ENCODE measurements around the gene ERCC6L2. TPM values are rescaled to one million over a fixed set of nuclear protein-coding genes. Genes with fewer than 3 reads are reported as not detected.

The ERCC6L2 gene
- total RNA-seq, 1 experiment from 2014 or later, result 43.0 TPM

DNA sequence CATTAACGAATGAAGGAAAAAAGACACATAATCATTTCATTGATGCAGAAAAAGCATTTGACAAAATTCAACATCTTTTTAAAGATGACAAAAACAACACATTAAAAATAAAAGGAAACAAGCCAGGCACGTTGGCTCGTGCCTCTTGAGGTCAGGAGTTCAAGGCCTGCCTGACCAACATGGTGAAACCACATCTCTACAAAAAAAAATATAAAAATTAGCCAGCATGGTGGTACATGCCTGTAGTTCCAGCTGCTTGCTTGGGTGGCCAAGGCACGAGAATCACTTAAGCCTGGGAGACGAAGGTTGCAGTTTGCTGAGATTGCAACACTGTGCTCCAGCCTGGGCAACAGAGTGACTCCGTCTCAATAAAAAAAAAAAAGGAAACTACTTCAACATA lies 77.0 kb downstream of the ERCC6L2 start:
- Mint-ChIP-seq H3K36me3 (peaks cover 72% of the 10 kb centered on the region), H3K9me3 (peaks cover 20% of the 10 kb centered on the region), H3K4me1 (no peaks in the 10 kb centered on the region), H3K27me3 (ENCODE audit: low read depth) (no peaks in the 10 kb centered on the region), H3K27ac (no peak overlapping the region), H3K4me3 (no peak overlapping the region)
- ATAC-seq (no peak), DNase-seq (ENCODE audit: low spot score) (no peak)
- CTCF ChIA-PET, result interaction anchor here (0.9 to 1.0 kb wide), 2 partner anchors 44 to 216 kb away, joined by 3 read pairs; no protein-coding TSS in a partner anchor
- POLR2A ChIA-PET, result no interaction called here
- TF ChIP-seq, protein P1, sequence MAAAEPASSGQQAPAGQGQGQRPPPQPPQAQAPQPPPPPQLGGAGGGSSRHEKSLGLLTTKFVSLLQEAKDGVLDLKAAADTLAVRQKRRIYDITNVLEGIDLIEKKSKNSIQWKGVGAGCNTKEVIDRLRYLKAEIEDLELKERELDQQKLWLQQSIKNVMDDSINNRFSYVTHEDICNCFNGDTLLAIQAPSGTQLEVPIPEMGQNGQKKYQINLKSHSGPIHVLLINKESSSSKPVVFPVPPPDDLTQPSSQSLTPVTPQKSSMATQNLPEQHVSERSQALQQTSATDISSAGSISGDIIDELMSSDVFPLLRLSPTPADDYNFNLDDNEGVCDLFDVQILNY (CRISPR knock-in tag; IDR thresholded peaks at IDR 0.05), result no peak
- TF ChIP-seq, protein P2, sequence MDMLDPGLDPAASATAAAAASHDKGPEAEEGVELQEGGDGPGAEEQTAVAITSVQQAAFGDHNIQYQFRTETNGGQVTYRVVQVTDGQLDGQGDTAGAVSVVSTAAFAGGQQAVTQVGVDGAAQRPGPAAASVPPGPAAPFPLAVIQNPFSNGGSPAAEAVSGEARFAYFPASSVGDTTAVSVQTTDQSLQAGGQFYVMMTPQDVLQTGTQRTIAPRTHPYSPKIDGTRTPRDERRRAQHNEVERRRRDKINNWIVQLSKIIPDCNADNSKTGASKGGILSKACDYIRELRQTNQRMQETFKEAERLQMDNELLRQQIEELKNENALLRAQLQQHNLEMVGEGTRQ (CRISPR knock-in tag; IDR thresholded peaks at IDR 0.05), result no peak
- TF ChIP-seq, protein P3, sequence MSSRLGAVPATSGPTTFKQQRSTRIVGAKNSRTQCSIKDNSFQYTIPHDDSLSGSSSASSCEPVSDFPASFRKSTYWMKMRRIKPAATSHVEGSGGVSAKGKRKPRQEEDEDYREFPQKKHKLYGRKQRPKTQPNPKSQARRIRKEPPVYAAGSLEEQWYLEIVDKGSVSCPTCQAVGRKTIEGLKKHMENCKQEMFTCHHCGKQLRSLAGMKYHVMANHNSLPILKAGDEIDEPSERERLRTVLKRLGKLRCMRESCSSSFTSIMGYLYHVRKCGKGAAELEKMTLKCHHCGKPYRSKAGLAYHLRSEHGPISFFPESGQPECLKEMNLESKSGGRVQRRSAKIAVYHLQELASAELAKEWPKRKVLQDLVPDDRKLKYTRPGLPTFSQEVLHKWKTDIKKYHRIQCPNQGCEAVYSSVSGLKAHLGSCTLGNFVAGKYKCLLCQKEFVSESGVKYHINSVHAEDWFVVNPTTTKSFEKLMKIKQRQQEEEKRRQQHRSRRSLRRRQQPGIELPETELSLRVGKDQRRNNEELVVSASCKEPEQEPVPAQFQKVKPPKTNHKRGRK (CRISPR knock-in tag; IDR thresholded peaks at IDR 0.05; ENCODE audit: borderline replicate concordance), result no peak
- TF ChIP-seq ZNF416 (CRISPR knock-in tag; IDR thresholded peaks at IDR 0.05), result no peak
- no peak for TF ChIP-seq OVOL2 (CRISPR knock-in tag; IDR thresholded peaks at IDR 0.05; ENCODE audit: borderline replicate concordance)
- no peak for TF ChIP-seq SMAD4 (CRISPR knock-in tag; IDR thresholded peaks at IDR 0.05)
- no peak for TF ChIP-seq SP1 (CRISPR knock-in tag; conservative IDR thresholded peaks at IDR 0.05)
- TF ChIP-seq ZNF219 (CRISPR knock-in tag; IDR thresholded peaks at IDR 0.05; ENCODE audit: borderline replicate concordance), result no peak
- TF ChIP-seq, protein P4, sequence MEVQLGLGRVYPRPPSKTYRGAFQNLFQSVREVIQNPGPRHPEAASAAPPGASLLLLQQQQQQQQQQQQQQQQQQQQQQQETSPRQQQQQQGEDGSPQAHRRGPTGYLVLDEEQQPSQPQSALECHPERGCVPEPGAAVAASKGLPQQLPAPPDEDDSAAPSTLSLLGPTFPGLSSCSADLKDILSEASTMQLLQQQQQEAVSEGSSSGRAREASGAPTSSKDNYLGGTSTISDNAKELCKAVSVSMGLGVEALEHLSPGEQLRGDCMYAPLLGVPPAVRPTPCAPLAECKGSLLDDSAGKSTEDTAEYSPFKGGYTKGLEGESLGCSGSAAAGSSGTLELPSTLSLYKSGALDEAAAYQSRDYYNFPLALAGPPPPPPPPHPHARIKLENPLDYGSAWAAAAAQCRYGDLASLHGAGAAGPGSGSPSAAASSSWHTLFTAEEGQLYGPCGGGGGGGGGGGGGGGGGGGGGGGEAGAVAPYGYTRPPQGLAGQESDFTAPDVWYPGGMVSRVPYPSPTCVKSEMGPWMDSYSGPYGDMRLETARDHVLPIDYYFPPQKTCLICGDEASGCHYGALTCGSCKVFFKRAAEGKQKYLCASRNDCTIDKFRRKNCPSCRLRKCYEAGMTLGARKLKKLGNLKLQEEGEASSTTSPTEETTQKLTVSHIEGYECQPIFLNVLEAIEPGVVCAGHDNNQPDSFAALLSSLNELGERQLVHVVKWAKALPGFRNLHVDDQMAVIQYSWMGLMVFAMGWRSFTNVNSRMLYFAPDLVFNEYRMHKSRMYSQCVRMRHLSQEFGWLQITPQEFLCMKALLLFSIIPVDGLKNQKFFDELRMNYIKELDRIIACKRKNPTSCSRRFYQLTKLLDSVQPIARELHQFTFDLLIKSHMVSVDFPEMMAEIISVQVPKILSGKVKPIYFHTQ (CRISPR knock-in tag; IDR thresholded peaks at IDR 0.05), result no peak
- TF ChIP-seq, protein P5, sequence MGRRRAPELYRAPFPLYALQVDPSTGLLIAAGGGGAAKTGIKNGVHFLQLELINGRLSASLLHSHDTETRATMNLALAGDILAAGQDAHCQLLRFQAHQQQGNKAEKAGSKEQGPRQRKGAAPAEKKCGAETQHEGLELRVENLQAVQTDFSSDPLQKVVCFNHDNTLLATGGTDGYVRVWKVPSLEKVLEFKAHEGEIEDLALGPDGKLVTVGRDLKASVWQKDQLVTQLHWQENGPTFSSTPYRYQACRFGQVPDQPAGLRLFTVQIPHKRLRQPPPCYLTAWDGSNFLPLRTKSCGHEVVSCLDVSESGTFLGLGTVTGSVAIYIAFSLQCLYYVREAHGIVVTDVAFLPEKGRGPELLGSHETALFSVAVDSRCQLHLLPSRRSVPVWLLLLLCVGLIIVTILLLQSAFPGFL (CRISPR knock-in tag; IDR thresholded peaks at IDR 0.05; ENCODE audit: borderline replicate concordance), result no peak
- no peak for TF ChIP-seq ZNF423 (CRISPR knock-in tag; IDR thresholded peaks at IDR 0.05)
- TF ChIP-seq GABPB1 (CRISPR knock-in tag; IDR thresholded peaks at IDR 0.05), result no peak
- TF ChIP-seq ZNF671 (CRISPR knock-in tag; IDR thresholded peaks at IDR 0.05), result no peak
- TF ChIP-seq, protein P6, sequence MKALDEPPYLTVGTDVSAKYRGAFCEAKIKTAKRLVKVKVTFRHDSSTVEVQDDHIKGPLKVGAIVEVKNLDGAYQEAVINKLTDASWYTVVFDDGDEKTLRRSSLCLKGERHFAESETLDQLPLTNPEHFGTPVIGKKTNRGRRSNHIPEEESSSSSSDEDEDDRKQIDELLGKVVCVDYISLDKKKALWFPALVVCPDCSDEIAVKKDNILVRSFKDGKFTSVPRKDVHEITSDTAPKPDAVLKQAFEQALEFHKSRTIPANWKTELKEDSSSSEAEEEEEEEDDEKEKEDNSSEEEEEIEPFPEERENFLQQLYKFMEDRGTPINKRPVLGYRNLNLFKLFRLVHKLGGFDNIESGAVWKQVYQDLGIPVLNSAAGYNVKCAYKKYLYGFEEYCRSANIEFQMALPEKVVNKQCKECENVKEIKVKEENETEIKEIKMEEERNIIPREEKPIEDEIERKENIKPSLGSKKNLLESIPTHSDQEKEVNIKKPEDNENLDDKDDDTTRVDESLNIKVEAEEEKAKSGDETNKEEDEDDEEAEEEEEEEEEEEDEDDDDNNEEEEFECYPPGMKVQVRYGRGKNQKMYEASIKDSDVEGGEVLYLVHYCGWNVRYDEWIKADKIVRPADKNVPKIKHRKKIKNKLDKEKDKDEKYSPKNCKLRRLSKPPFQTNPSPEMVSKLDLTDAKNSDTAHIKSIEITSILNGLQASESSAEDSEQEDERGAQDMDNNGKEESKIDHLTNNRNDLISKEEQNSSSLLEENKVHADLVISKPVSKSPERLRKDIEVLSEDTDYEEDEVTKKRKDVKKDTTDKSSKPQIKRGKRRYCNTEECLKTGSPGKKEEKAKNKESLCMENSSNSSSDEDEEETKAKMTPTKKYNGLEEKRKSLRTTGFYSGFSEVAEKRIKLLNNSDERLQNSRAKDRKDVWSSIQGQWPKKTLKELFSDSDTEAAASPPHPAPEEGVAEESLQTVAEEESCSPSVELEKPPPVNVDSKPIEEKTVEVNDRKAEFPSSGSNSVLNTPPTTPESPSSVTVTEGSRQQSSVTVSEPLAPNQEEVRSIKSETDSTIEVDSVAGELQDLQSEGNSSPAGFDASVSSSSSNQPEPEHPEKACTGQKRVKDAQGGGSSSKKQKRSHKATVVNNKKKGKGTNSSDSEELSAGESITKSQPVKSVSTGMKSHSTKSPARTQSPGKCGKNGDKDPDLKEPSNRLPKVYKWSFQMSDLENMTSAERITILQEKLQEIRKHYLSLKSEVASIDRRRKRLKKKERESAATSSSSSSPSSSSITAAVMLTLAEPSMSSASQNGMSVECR (CRISPR knock-in tag; IDR thresholded peaks at IDR 0.05; ENCODE audit: borderline replicate concordance), result no peak
- TF ChIP-seq, protein P7, sequence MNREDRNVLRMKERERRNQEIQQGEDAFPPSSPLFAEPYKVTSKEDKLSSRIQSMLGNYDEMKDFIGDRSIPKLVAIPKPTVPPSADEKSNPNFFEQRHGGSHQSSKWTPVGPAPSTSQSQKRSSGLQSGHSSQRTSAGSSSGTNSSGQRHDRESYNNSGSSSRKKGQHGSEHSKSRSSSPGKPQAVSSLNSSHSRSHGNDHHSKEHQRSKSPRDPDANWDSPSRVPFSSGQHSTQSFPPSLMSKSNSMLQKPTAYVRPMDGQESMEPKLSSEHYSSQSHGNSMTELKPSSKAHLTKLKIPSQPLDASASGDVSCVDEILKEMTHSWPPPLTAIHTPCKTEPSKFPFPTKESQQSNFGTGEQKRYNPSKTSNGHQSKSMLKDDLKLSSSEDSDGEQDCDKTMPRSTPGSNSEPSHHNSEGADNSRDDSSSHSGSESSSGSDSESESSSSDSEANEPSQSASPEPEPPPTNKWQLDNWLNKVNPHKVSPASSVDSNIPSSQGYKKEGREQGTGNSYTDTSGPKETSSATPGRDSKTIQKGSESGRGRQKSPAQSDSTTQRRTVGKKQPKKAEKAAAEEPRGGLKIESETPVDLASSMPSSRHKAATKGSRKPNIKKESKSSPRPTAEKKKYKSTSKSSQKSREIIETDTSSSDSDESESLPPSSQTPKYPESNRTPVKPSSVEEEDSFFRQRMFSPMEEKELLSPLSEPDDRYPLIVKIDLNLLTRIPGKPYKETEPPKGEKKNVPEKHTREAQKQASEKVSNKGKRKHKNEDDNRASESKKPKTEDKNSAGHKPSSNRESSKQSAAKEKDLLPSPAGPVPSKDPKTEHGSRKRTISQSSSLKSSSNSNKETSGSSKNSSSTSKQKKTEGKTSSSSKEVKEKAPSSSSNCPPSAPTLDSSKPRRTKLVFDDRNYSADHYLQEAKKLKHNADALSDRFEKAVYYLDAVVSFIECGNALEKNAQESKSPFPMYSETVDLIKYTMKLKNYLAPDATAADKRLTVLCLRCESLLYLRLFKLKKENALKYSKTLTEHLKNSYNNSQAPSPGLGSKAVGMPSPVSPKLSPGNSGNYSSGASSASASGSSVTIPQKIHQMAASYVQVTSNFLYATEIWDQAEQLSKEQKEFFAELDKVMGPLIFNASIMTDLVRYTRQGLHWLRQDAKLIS (CRISPR knock-in tag; IDR thresholded peaks at IDR 0.05; ENCODE audit: borderline replicate concordance), result no peak
- TF ChIP-seq, protein P8, sequence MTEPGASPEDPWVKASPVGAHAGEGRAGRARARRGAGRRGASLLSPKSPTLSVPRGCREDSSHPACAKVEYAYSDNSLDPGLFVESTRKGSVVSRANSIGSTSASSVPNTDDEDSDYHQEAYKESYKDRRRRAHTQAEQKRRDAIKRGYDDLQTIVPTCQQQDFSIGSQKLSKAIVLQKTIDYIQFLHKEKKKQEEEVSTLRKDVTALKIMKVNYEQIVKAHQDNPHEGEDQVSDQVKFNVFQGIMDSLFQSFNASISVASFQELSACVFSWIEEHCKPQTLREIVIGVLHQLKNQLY (CRISPR knock-in tag; IDR thresholded peaks at IDR 0.05), result no peak
- TF ChIP-seq, protein P9, sequence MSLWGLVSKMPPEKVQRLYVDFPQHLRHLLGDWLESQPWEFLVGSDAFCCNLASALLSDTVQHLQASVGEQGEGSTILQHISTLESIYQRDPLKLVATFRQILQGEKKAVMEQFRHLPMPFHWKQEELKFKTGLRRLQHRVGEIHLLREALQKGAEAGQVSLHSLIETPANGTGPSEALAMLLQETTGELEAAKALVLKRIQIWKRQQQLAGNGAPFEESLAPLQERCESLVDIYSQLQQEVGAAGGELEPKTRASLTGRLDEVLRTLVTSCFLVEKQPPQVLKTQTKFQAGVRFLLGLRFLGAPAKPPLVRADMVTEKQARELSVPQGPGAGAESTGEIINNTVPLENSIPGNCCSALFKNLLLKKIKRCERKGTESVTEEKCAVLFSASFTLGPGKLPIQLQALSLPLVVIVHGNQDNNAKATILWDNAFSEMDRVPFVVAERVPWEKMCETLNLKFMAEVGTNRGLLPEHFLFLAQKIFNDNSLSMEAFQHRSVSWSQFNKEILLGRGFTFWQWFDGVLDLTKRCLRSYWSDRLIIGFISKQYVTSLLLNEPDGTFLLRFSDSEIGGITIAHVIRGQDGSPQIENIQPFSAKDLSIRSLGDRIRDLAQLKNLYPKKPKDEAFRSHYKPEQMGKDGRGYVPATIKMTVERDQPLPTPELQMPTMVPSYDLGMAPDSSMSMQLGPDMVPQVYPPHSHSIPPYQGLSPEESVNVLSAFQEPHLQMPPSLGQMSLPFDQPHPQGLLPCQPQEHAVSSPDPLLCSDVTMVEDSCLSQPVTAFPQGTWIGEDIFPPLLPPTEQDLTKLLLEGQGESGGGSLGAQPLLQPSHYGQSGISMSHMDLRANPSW (CRISPR knock-in tag; conservative IDR thresholded peaks at IDR 0.05; ENCODE audit: low read depth), result no peak
- no peak for TF ChIP-seq CBFB (CRISPR knock-in tag; IDR thresholded peaks at IDR 0.05; ENCODE audit: low read depth)

Measured in WTC11 (cell line).